HCT116 (cell line): ENCODE data around the gene KASH5.

Source experiments
- ELF1 ChIP-seq: IDR thresholded peaks from 2 replicates; pipeline ENCODE4 v1.6.1; 2012; ENCODE audit warnings: low read depth, borderline replicate concordance
- EZH2 ChIP-seq: fragments of 200-600 bp; sonication (generic); IDR thresholded peaks from 2 replicates; pipeline ENCODE4 v1.6.1; 2017; ENCODE audit warnings: antibody characterized with exemption, mixed run types
- EZH2phosphoT487 ChIP-seq: fragments of 200-600 bp; IDR thresholded peaks from 2 replicates; pipeline ENCODE4 v1.6.1; 2018; ENCODE audit warnings: antibody characterized with exemption, borderline replicate concordance
- JUND ChIP-seq: IDR thresholded peaks from 2 replicates; pipeline ENCODE4 v1.6.1; 2012
- POLR2A ChIP-seq: IDR thresholded peaks from 2 replicates; pipeline ENCODE4 v1.7.0; 2011; ENCODE audit warnings: borderline replicate concordance; ENCODE audit not compliant: insufficient read depth, insufficient read length; ENCODE audit errors: extremely low read depth
- POLR2AphosphoS5 ChIP-seq: IDR thresholded peaks from 2 replicates; pipeline ENCODE4 v1.6.1; 2011; ENCODE audit warnings: mild to moderate bottlenecking, low read depth, low read length, moderate library complexity
- SIN3A ChIP-seq: IDR thresholded peaks from 2 replicates; pipeline ENCODE4 v1.6.1; 2012; ENCODE audit warnings: low read depth
- ZFX ChIP-seq: fragments of 450-650 bp; IDR thresholded peaks from 2 replicates; pipeline ENCODE4 v1.6.1; 2017
- ZNF274 ChIP-seq: fragments of 200-500 bp; sonication (Bioruptor generic); IDR thresholded peaks from 2 replicates; pipeline ENCODE4 v1.6.1; 2014; ENCODE audit warnings: mild to moderate bottlenecking, low read depth, low read length, inconsistent platforms
- TF ChIP-seq, protein P1 (sequence below), 3 experiments: fragments of 200-600 bp in 1 of 3; sonication (generic) in 1 of 3; IDR thresholded peaks in 2 of 3; conservative IDR thresholded peaks in 1 of 3; 2 replicates each; pipeline ENCODE4 v1.5.1; 2012 to 2017; ENCODE audit warnings: low read depth in 2 of 3, low read length in 2 of 3, antibody characterized with exemption in 1 of 3, borderline replicate concordance in 1 of 3, control low read depth in 1 of 3, mild to moderate bottlenecking in 1 of 3, mixed read lengths in 1 of 3, mixed run types in 1 of 3, moderate library complexity in 1 of 3; ENCODE audit not compliant: insufficient read depth in 1 of 3
- TF ChIP-seq, protein P2 (sequence below): IDR thresholded peaks from 2 replicates; pipeline ENCODE4 v1.6.1; 2012; ENCODE audit warnings: low read depth
- TF ChIP-seq, protein P3 (sequence below): IDR thresholded peaks from 2 replicates; pipeline ENCODE4 v1.6.1; 2012
- TF ChIP-seq, protein P4 (sequence below): IDR thresholded peaks from 2 replicates; pipeline ENCODE4 v1.6.1; 2011; ENCODE audit warnings: mild to moderate bottlenecking, low read length, moderate library complexity; ENCODE audit not compliant: insufficient replicate concordance; ENCODE audit errors: extremely low read depth

DNA sequence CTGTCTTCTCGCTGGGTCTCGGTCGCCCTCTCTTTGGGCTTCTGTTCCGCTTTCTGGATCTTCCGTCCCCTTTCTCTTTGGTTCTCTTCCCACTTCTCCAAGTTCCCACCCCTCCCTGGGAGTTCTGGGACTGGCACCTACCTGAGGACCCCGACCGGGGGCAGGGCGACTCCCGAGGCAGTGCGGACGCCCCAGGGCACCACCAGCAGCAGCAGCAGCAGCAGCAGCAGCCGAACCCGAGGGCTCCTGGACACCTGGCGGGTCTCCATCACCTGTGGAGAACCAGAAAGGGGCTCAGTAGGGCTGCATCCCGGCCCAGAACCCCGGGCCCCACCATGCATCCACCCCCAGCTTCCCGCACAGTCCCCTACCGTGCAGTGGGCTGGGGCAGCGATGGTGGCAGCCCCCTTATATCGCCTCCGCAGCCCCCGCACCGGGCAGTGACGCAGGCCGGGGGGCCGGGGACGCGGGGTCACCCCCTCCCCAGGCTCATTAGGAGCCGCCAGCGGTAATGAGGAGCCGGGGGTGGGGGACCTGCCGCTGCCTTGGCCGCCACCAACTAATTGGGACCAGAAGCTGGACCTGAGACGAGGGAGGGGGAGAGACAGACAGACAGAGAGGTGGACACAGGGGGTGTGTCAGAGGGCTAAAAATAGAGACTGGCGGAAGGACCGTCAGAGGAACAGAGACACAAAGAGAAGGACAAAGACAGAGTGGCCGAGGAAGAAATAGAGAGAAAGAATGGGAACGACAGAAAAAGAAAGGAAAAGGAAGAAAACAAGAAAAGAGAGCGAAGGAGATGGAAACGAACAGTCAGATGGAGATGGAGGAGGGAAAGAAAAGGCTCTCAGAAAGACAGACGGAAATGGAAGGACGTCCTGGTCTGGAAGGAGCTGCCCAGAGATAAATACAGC is 35.3 kb downstream of the KASH5 start, which contains the start of gene PTH2:
- TF ChIP-seq, protein P1, sequence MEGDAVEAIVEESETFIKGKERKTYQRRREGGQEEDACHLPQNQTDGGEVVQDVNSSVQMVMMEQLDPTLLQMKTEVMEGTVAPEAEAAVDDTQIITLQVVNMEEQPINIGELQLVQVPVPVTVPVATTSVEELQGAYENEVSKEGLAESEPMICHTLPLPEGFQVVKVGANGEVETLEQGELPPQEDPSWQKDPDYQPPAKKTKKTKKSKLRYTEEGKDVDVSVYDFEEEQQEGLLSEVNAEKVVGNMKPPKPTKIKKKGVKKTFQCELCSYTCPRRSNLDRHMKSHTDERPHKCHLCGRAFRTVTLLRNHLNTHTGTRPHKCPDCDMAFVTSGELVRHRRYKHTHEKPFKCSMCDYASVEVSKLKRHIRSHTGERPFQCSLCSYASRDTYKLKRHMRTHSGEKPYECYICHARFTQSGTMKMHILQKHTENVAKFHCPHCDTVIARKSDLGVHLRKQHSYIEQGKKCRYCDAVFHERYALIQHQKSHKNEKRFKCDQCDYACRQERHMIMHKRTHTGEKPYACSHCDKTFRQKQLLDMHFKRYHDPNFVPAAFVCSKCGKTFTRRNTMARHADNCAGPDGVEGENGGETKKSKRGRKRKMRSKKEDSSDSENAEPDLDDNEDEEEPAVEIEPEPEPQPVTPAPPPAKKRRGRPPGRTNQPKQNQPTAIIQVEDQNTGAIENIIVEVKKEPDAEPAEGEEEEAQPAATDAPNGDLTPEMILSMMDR (IDR thresholded peaks at IDR 0.05 in 2 of 3, conservative IDR thresholded peaks at IDR 0.05 in 1 of 3; ENCODE audit: borderline replicate concordance in 1 of 3, insufficient read depth in 1 of 3, low read depth in 2 of 3, low read length in 2 of 3), result no peak
- TF ChIP-seq, protein P2, sequence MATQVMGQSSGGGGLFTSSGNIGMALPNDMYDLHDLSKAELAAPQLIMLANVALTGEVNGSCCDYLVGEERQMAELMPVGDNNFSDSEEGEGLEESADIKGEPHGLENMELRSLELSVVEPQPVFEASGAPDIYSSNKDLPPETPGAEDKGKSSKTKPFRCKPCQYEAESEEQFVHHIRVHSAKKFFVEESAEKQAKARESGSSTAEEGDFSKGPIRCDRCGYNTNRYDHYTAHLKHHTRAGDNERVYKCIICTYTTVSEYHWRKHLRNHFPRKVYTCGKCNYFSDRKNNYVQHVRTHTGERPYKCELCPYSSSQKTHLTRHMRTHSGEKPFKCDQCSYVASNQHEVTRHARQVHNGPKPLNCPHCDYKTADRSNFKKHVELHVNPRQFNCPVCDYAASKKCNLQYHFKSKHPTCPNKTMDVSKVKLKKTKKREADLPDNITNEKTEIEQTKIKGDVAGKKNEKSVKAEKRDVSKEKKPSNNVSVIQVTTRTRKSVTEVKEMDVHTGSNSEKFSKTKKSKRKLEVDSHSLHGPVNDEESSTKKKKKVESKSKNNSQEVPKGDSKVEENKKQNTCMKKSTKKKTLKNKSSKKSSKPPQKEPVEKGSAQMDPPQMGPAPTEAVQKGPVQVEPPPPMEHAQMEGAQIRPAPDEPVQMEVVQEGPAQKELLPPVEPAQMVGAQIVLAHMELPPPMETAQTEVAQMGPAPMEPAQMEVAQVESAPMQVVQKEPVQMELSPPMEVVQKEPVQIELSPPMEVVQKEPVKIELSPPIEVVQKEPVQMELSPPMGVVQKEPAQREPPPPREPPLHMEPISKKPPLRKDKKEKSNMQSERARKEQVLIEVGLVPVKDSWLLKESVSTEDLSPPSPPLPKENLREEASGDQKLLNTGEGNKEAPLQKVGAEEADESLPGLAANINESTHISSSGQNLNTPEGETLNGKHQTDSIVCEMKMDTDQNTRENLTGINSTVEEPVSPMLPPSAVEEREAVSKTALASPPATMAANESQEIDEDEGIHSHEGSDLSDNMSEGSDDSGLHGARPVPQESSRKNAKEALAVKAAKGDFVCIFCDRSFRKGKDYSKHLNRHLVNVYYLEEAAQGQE, result no peak
- TF ChIP-seq, protein P3, sequence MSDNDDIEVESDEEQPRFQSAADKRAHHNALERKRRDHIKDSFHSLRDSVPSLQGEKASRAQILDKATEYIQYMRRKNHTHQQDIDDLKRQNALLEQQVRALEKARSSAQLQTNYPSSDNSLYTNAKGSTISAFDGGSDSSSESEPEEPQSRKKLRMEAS, result no peak
- TF ChIP-seq ELF1 (no peak), ZNF274 (no peak), POLR2AphosphoS5 (no peak), POLR2A (no peak), EZH2 (no peak), SIN3A (no peak), ZFX (no peak), EZH2phosphoT487 (no peak), JUND (no peak)
- TF ChIP-seq, protein P4, sequence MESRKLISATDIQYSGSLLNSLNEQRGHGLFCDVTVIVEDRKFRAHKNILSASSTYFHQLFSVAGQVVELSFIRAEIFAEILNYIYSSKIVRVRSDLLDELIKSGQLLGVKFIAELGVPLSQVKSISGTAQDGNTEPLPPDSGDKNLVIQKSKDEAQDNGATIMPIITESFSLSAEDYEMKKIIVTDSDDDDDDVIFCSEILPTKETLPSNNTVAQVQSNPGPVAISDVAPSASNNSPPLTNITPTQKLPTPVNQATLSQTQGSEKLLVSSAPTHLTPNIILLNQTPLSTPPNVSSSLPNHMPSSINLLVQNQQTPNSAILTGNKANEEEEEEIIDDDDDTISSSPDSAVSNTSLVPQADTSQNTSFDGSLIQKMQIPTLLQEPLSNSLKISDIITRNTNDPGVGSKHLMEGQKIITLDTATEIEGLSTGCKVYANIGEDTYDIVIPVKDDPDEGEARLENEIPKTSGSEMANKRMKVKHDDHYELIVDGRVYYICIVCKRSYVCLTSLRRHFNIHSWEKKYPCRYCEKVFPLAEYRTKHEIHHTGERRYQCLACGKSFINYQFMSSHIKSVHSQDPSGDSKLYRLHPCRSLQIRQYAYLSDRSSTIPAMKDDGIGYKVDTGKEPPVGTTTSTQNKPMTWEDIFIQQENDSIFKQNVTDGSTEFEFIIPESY, result no peak
